Pulmonary artery endothelial cell (primary cell): ENCODE data around the gene P2RY10. TPM values are rescaled to one million over a fixed set of nuclear protein-coding genes. Genes with fewer than 3 reads are reported as not detected.
"Not testable (repeated sequence)": the region's sequence is repeated elsewhere in the genome, so short reads cannot be mapped to it uniquely, and the experiment has no call there.

Experiments
- DNase-seq: peaks from one replicate; pipeline ENCODE4 v3.0.0-alpha.2; 2011; ENCODE audit warnings: low read depth, low spot score
- total RNA-seq: library from RNA; depleted of rRNA; stranded (reverse); fragments of >200 nt; gene quantifications from 2 replicates; pipeline ENCODE4 v1.2.3, GENCODE V29; 2014

Gene P2RY10, protein sequence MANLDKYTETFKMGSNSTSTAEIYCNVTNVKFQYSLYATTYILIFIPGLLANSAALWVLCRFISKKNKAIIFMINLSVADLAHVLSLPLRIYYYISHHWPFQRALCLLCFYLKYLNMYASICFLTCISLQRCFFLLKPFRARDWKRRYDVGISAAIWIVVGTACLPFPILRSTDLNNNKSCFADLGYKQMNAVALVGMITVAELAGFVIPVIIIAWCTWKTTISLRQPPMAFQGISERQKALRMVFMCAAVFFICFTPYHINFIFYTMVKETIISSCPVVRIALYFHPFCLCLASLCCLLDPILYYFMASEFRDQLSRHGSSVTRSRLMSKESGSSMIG
- not detected in 2 replicates for total RNA-seq

GRCh38 chrX:78945186-78945912, at the start of gene P2RY10:
Gene P2RY10 (plus strand): TSS chrX:78945391. CDS start chrX:78960521, 15,130 bp downstream.
- no peak for DNase-seq

GRCh38 chrX:78922754-78923153, 22.4 kb upstream of the P2RY10 start:
- no peak for DNase-seq

DNA sequence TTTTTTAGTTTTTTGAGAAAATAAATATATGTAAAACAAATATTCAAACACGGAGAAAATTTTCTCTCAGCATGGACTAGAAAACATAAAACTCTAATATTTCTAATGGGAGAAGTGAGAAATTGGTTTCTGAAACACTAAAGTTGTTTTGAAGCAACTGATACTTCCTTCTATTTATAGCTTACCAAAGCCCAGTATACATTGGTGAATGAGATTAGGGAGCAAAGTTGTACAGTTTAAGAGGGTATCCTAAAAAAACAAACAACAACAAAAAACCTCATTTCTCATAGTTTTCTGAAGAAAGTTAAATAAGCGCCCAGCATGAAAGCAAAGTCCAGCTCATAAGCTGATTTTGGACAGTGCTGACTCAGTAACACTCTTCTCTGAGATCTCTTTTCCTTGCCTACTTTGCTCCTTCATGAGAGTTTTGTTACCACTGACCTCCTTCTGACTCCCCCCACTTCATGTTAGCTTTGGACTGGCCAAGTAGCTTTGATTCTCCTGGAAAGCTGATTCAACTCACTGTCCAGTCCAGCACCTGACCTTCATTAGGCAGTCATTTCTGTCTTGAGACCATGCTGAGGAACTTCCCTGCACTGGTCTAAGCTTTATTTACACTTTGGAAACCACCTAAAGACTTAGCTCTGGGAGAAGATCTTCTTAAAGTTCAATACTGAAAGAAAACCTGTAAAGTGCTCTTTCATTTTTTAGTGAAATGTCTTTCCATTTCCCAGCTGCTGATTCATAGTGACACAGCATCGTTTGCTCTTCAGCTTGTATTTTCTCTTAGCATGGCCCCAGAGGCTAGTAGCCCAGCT, 21.8 kb upstream of the P2RY10 start:
- DNase-seq: no peak

- DNase-seq: no peak
These were observed 13.4 kb upstream of the P2RY10 start for GRCh38 chrX:78931814-78932213.

GRCh38 chrX:78934866-78935265, 10.3 kb upstream of the P2RY10 start:
- DNase-seq: no peak

DNA sequence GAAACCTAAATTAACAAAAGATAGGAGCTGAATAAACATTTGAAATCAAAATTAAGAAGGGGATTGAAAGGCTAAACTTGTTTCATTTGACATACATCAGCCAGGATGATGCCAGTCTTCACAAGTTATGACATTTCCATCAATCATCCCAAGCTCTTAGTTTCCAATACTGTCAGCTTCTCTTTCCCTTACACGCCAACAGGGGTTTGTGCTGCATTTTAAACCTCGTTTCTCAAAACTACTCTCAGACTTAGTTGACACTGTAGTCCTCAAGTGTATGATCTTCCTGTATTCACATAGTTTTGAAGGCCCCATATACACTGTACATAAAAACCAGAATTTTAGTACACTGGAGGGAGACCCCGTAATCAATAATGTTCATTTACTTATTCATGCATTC, 840 bp upstream of the P2RY10 start:
- no peak for DNase-seq

- no peak for DNase-seq
These were observed 1.2 kb downstream of the P2RY10 start for GRCh38 chrX:78946178-78946931.

DNA sequence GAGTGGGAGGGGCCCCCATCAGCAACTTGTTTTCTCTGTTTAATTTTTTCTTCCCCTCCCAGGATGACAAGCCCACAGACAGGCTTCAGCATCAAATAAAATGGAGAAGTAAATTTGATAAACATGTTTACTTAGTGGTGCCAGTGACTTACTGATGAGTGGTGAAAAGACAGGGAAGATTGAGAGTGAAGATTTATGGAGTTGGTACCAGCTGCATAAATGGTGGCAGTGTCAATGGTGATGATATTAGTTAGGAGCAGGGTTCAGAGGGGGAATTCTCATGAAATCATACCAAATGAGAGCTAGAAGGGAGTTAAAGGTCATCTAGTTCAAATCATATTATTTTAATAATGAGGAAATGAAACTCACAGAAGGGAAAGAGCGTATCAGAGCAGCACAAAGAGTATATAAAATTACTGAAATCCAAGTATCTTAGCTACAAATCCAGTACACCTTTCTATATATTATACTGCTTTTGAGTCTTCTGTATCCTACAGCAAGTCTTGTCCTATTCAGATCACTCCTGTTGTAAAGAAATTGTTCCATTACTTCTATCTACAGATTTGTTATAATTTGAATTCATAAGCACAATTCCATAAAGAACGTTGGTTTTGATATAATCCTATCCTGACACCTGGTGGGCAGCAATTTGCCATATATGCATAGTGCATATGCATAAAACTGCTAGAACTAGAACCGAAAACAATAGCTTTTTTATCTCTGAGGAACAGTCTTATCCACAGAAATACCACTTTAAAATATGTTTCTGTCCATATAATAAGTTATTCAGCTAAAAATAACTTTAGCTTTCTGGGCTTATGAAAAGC, 5.0 kb downstream of the P2RY10 start:
- DNase-seq: no peak

DNA sequence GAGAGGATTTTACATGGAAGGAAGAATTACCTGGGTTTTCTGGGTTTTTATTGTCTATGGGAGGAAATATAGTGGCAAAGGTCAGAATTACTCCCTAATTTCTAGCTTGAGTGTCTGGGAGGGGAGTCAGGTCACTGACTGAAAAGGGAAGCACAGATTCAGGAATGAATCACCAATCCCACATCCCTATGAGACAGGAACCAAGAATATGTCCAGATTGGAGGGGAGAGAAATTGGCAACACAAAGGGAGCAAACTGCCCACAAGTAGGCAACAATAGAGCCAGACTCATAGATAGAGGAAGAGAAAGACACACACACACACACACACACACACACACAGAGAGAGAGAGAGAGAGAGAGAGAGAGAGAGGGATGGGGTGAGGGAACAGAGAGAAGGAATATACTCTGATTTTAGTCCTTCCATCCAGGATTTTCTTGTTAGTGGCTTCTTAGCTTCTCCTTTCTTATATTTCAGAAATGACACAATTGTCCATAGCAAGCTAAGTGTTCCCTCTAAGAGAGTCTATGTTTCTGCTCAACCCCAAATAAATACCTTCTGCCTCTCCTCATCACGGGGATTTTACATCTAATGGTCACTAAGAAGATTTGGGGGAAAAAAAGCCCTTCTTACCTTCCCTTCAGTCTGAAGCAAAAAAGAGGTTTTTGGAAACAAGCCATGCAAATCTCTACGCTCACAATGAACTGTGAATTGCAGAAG, 12.0 kb downstream of the P2RY10 start:
- no peak for DNase-seq

DNA sequence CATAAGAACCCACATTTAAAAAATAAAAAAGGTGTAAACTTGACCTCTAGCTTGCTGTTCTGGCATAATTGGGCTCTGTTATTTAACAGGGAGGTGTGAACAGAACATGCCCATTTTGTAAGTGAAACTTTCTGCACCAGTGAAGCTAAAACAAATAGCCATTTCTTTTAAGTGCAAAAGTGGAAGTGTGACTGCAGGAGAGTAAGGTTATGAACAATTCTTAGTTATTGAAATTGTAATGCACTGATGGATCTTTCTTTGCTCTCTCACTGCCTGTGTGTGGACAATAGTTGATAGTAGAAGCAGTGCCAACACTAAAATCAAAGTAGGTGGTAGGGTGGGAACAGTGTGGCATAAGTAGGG, 12.6 kb downstream of the P2RY10 start:
- no peak for DNase-seq

- no peak for DNase-seq
These were observed 13.4 kb downstream of the P2RY10 start for GRCh38 chrX:78958419-78959116.

DNA sequence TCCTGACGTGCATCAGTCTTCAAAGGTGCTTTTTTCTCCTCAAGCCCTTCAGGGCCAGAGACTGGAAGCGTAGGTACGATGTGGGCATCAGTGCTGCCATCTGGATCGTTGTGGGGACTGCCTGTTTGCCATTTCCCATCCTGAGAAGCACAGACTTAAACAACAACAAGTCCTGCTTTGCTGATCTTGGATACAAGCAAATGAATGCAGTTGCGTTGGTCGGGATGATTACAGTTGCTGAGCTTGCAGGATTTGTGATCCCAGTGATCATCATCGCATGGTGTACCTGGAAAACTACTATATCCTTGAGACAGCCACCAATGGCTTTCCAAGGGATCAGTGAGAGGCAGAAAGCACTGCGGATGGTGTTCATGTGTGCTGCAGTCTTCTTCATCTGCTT, 15.7 kb downstream of the P2RY10 start:
- no peak for DNase-seq

- DNase-seq: no peak
These were observed 19.4 kb downstream of the P2RY10 start for GRCh38 chrX:78964598-78964997.

DNA sequence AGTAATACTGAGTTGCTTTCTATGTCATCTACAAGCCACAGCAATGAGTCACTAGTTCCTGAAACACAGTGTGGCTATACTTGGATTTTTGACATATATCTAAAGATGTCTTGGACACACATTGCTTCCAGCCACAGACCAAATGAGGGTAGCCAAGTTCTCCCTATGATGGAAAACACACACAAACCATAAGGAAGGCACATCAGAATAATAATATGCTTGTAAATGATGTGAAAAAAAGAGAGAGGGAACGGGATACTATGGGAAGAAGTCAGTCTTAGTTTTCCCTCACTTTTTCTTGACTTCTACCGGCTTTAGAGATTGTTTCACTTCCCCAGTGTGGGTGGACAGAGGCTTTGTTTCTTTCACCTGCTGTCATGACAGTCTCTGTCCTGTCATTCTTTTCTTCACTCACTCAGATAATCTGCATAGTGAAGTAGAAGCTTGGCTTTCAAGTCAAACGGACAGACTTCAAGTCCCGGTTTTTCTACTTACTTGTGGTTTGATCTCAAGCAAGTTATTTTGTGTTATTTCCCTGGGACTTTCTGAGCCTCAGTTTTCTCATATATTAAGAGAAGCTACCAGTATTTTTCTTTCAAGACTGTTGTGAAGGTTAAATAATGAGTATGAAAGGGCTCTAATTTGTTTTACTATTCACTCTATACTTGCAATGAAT, 34.7 kb downstream of the P2RY10 start:
- DNase-seq: no peak

DNA sequence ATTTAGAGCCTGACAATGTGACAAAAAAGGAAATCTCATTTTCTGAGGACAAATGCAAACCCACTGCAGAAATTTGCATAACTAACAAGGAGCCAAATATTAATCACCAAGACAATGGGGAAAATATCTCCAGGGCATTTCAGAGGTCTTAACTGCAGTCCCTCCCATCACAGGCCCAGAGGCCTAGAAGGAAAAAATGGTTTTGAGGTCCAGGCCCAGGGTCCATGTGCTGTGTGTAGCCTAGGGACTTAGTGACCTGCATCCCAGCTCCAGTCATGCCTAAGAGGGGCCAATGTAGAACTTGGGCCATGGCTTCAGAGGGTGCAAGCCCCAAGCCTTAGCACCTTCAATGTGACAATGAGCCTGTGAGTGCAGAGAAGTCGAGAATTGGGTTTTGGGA, 44.2 kb downstream of the P2RY10 start:
- no peak for DNase-seq

DNA sequence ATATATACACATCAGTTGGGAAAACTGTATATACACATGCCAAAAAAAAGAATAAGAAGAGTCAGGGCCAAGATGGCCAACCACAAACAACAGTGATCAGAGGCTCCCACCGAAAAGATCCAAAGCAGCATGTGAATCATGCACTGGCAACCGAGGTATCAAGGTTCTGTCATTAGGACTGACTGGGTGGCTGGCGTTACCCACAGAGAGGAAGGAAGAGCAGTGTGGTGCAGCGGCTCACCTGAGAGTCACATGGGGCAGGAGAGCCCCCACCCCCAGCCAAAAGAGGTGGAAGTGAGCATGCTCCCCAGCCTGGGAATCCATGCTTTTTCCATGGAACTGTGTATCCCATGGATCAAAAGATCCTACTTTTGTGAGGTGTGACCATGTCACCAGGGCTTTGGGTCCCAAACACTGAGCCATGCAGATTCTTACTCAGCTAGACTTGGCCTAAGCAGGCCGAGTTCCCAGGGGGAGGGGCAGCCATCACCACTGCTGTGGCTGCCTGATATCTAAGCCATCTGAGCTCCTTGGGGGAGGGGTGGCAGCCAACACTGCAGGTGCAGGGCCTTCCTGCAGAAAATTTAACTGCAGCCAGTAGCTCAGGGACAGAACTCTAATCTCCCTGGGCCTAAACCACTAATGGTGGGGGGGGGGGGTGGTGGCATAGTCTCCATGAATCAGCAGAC, 52.8 kb downstream of the P2RY10 start:
- DNase-seq: no peak

- not testable (repeated sequence) for DNase-seq
These were observed 62.3 kb downstream of the P2RY10 start for GRCh38 chrX:79007540-79007939.
